Common myeloid progenitor, CD34-positive (primary cell): ENCODE results near the gene BANP.
"Not testable (repeated sequence)": the region's sequence is repeated elsewhere in the genome, so short reads cannot be mapped to it uniquely, and the experiment has no call there.

Source experiments
- CTCF ChIA-PET: fragments of 350-600 bp; sonication (Branson Sonifier 250); formaldehyde crosslinking; loops from one replicate; lab custom pipeline; 2021; ENCODE audit warnings: antibody characterized with exemption; lab: Charles Lee
- POLR2A ChIA-PET: fragments of 350-600 bp; sonication (Branson Sonifier 250); formaldehyde crosslinking; loops from one replicate; lab custom pipeline; 2021; ENCODE audit warnings: antibody characterized with exemption; lab: Charles Lee
- DNase-seq, 3 donors: peaks; one replicate each; pipeline versions ENCODE4 v3.0.0 to v3.0.0-alpha.2; 2013
- H3K27ac ChIP-seq, 2 experiments: 1 replicate in 1 of 2; 2 replicates in 1 of 2; pipeline ENCODE4 v1.7.0; 2013; ENCODE audit warnings: inconsistent platforms in 2 of 2, low read length in 2 of 2, mild to moderate bottlenecking in 2 of 2, low read depth in 1 of 2, moderate library complexity in 1 of 2; ENCODE audit not compliant: severe bottlenecking in 2 of 2, insufficient read depth in 1 of 2, poor library complexity in 1 of 2
- H3K27me3 ChIP-seq, 5 experiments: replicated peaks in 2 of 5; 1 replicate in 3 of 5; 2 replicates in 2 of 5; pipeline versions ENCODE4 v1.6.1 to v1.7.0; 2013; ENCODE audit warnings: low read length in 4 of 5, mild to moderate bottlenecking in 2 of 5, moderate library complexity in 2 of 5, inconsistent platforms in 1 of 5; ENCODE audit not compliant: insufficient read depth in 5 of 5, control insufficient read depth in 4 of 5
- H3K36me3 ChIP-seq, 4 experiments: 1 replicate in 2 of 4; 2 replicates in 2 of 4; pipeline versions ENCODE4 v1.6.1 to v1.7.0; 2013; ENCODE audit warnings: low read length in 3 of 4, control low read depth in 1 of 4, mild to moderate bottlenecking in 1 of 4; ENCODE audit not compliant: control insufficient read depth in 4 of 4, insufficient read depth in 4 of 4
- H3K4me1 ChIP-seq, 4 experiments: 1 replicate in 3 of 4; 2 replicates in 1 of 4; pipeline versions ENCODE4 v1.6.1 to v1.7.1; 2013; ENCODE audit warnings: low read length in 3 of 4, mild to moderate bottlenecking in 3 of 4, control low read depth in 1 of 4, inconsistent platforms in 1 of 4, moderate library complexity in 1 of 4; ENCODE audit not compliant: control insufficient read depth in 4 of 4, insufficient read depth in 4 of 4; ENCODE audit errors: control extremely low read depth in 1 of 4
- H3K4me3 ChIP-seq, 7 experiments: 1 replicate in 4 of 7; 2 replicates in 3 of 7; pipeline versions ENCODE4 v1.5.1 to v1.7.0; 2013; ENCODE audit warnings: mild to moderate bottlenecking in 7 of 7, low read length in 6 of 7, moderate library complexity in 6 of 7, inconsistent platforms in 2 of 7, low read depth in 2 of 7, control low read depth in 1 of 7; ENCODE audit not compliant: insufficient read depth in 4 of 7, control insufficient read depth in 1 of 7; ENCODE audit errors: extremely low read depth in 1 of 7
- H3K9me3 ChIP-seq, 5 experiments: 1 replicate in 4 of 5; 2 replicates in 1 of 5; pipeline versions ENCODE4 v1.6.1 to v1.7.1; 2013; ENCODE audit warnings: low read length in 4 of 5, mild to moderate bottlenecking in 2 of 5, inconsistent platforms in 1 of 5, low read depth in 1 of 5, moderate library complexity in 1 of 5; ENCODE audit not compliant: control insufficient read depth in 4 of 5, insufficient read depth in 2 of 5; ENCODE audit errors: control extremely low read depth in 1 of 5
- WGBS: methylation state at CpG from one replicate; pipeline ENCODE4 v1.1.5; 2013; ENCODE audit not compliant: insufficient coverage; 5-methylcytosine and 5-hydroxymethylcytosine counted together

The BANP gene

GRCh38 chr16:87927195-87927562 lies 24.1 kb upstream of the BANP start:
- Histone ChIP-seq H3K4me3 (no peak overlapping the region), H3K27me3 (peaks cover 0 to 11% (median 0%) of the 10 kb centered on the region in 5 experiments), H3K36me3 (no peaks in the 10 kb centered on the region), H3K9me3 (no peaks in the 10 kb centered on the region), H3K4me1 (peaks cover 0 to 14% (median 4%) of the 10 kb centered on the region in 4 experiments), H3K27ac (no peak overlapping the region)
- DNase-seq: no peak
- WGBS: 67% methylated on average over 1 of the region's 4 CpGs
- POLR2A ChIA-PET: no interaction called here
- CTCF ChIA-PET: interaction anchor here (0.9 to 2.3 kb wide), 4 partner anchors 11 to 78 kb away, joined by 3 to 8 read pairs (median 5); no protein-coding TSS in a partner anchor

GRCh38 chr16:87929986-87930385 lies 21.2 kb upstream of the BANP start:
- ChIA-PET CTCF (interaction anchor here (1.0 to 1.8 kb wide), 5 partner anchors 14 to 151 kb away, joined by 3 to 4 read pairs (median 4); no protein-coding TSS in a partner anchor), POLR2A (no interaction called here)
- whole genome bisulfite sequencing: 88% methylated on average over 3 of the region's 7 CpGs

GRCh38 chr16:87930456-87930855 lies 20.8 kb upstream of the BANP start:
- DNase-seq: peak in 2 of 3 donors; percentile 68 to 69
- Histone ChIP-seq H3K27me3 (peaks cover 0 to 11% (median 0%) of the 10 kb centered on the region in 5 experiments), H3K9me3 (no peaks in the 10 kb centered on the region), H3K36me3 (no peaks in the 10 kb centered on the region), H3K4me3 (no peak overlapping the region), H3K27ac (no peak overlapping the region), H3K4me1 (peaks cover 0 to 22% (median 8%) of the 10 kb centered on the region in 4 experiments)
- ChIA-PET CTCF (interaction anchor here (0.7 to 1.8 kb wide), 8 partner anchors 11 to 509 kb away, joined by 3 to 4 read pairs (median 4); no protein-coding TSS in a partner anchor), POLR2A (no interaction called here)
- 60% methylated on average over 9 of the region's 11 CpGs for WGBS

More at GRCh38 chr16:87929986-87930385, 21.2 kb upstream of the BANP start:
- H3K27ac ChIP-seq: no peak overlapping the region
- H3K36me3 ChIP-seq: no peaks in the 10 kb centered on the region
- H3K4me3 ChIP-seq: no peak overlapping the region
- no peaks in the 10 kb centered on the region for H3K9me3 ChIP-seq
- DNase-seq: no peak
- H3K27me3 ChIP-seq: peaks cover 0 to 11% (median 0%) of the 10 kb centered on the region in 5 experiments
- peaks cover 0 to 18% (median 5%) of the 10 kb centered on the region in 4 experiments for H3K4me1 ChIP-seq

- 90% methylated on average over 15 of the region's 17 CpGs for WGBS
- CTCF ChIA-PET: interaction anchor here (1.0 to 1.8 kb wide), 6 partner anchors 13 to 508 kb away, joined by 3 to 4 read pairs (median 4); no protein-coding TSS in a partner anchor
- Histone ChIP-seq H3K36me3 (no peaks in the 10 kb centered on the region), H3K9me3 (no peaks in the 10 kb centered on the region), H3K27me3 (peaks cover 0 to 7% (median 0%) of the 10 kb centered on the region in 5 experiments), H3K4me3 (no peak overlapping the region), H3K4me1 (peaks cover 0 to 15% (median 4%) of the 10 kb centered on the region in 4 experiments), H3K27ac (no peak overlapping the region)
- POLR2A ChIA-PET: no interaction called here
- peak in 2 of 3 donors; percentile 57 to 67 for DNase-seq
Observed at GRCh38 chr16:87931504-87931903, 19.7 kb upstream of the BANP start.

GRCh38 chr16:87932475-87933139 lies 18.6 kb upstream of the BANP start:
- DNase-seq, H3K27me3 ChIP-seq, POLR2A ChIA-PET, H3K27ac ChIP-seq, H3K4me1 ChIP-seq, H3K9me3 ChIP-seq, H3K4me3 ChIP-seq, H3K36me3 ChIP-seq: not testable (repeated sequence)
- WGBS: 97% methylated on average over 12 of the region's 17 CpGs
- CTCF ChIA-PET: interaction anchor here (1.0 kb wide), 1 partner anchor 70 kb away, joined by 3 read pairs; no protein-coding TSS in a partner anchor

- H3K27me3 ChIP-seq: no peaks in the 10 kb centered on the region
- POLR2A ChIA-PET: no interaction called here
- peaks cover 0 to 8% (median 4%) of the 10 kb centered on the region in 4 experiments for H3K4me1 ChIP-seq
- no peak overlapping the region for H3K27ac ChIP-seq
- 100% methylated on average over 2 of the region's 3 CpGs for WGBS
- no peaks in the 10 kb centered on the region for H3K36me3 ChIP-seq
- no peak overlapping the region for H3K4me3 ChIP-seq
- DNase-seq: no peak
- H3K9me3 ChIP-seq: no peaks in the 10 kb centered on the region
- CTCF ChIA-PET: no interaction called here
Observed at GRCh38 chr16:87933140-87933495, 18.1 kb upstream of the BANP start.

GRCh38 chr16:87934752-87935425 lies 16.3 kb upstream of the BANP start:
- peak in 2 of 3 donors; percentile 44 to 60 for DNase-seq
- H3K27ac ChIP-seq, POLR2A ChIA-PET, H3K27me3 ChIP-seq, H3K4me1 ChIP-seq, H3K9me3 ChIP-seq, CTCF ChIA-PET, H3K36me3 ChIP-seq, H3K4me3 ChIP-seq: not testable (repeated sequence)
- 78% methylated on average over 15 of the region's 19 CpGs for WGBS
